Stomach (tissue), 4 donors: ENCODE measurements around the gene ZNF276.

Experiments
- CTCF ChIP-seq, 7 experiments: fragments of 450-650 bp in 4 of 7; fragments of 200-600 bp in 3 of 7; sonication (generic) in 3 of 7; IDR thresholded peaks; one replicate each; pipeline ENCODE4 v1.5.1; 2016 to 2019; ENCODE audit warnings: antibody characterized with exemption in 7 of 7, control low read depth in 2 of 7, mild to moderate bottlenecking in 1 of 7
- EP300 ChIP-seq: sonication (generic); formaldehyde crosslinking; IDR thresholded peaks from one replicate; pipeline ENCODE4 v1.6.1; 2017; ENCODE audit warnings: antibody characterized with exemption
- POLR2A ChIP-seq, 4 donors: fragments of 450-650 bp; IDR thresholded peaks; one replicate each; pipeline ENCODE4 v1.6.1; 2016; ENCODE audit warnings: antibody characterized with exemption in 4 of 4, control low read depth in 2 of 4, mild to moderate bottlenecking in 1 of 4, moderate library complexity in 1 of 4

- TF ChIP-seq CTCF (IDR thresholded peaks at IDR 0.05) (no peak), EP300 (no peak), POLR2A (IDR thresholded peaks at IDR 0.05) (no peak)
These were observed 18.0 kb downstream of the ZNF276 start for GRCh38 chr16:89739383-89739782.
